ENCODE results near the gene GAB2. TPM values are rescaled to one million over a fixed set of nuclear protein-coding genes. Genes with fewer than 3 reads are reported as not detected.

GAB2 gene
- total RNA-seq, 1 experiment from 2014 or later = 3.3 TPM

DNA sequence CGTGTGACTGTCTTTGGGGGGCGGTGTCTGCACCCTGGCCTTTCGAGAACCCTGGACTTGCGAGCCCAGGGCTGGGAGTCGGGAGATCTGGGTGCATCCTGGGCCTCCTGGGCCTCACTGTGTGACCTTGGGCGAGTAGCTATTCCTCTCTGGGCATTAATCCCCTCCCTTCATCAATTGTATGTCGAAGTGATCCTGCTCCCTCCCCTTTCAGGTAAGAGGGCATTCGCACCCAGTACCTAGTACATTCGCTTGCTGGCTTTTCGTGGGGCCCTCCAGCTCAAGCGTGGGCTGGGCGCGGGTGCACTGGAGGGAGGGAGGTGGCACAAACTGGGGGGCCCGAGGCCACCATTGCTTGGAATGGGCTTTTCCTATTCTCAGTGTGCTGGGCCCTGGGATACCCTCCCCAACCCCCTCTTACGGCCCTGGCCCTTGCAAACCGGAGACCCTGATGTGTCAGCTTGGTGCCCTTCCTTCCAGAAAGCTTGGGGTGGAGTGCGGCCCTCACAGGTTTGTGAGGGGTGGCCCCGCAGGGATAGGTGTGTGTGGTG, 228.4 kb downstream of the GAB2 start:
- H3K4me1 Mint-ChIP-seq = peaks cover 21 to 26% of the 10 kb centered on the region in 2 experiments

More for the DNA sequence above, 228.4 kb downstream of the GAB2 start:
- WGBS (ENCODE audit: extremely low coverage, insufficient read length, low lambda C conversion rate) = no CpG with 5 or more reads among the region's 18 CpGs
- Mint-ChIP-seq H3K27me3 (ENCODE audit: low read depth) (peaks cover 7% of the 10 kb centered on the region), H3K9me3 (no peaks in the 10 kb centered on the region; a peak in 1 of 5 replicates), H3K27ac (peak overlapping the region in 1 of 3 experiments; percentile 27; a peak in 1 of 7 replicates), H3K36me3 (ENCODE audit: insufficient read depth in 1 of 3, low read depth in 3 of 3) (no peaks in the 10 kb centered on the region), H3K4me3 (peak overlapping the region; percentile 87 to 94)
- H3K23ac ChIP-seq (ENCODE audit: insufficient read length, low read depth, low read length) = no peak overlapping the region
- no peak for DNase-seq
- no peaks in the 10 kb centered on the region for H3K79me2 ChIP-seq (ENCODE audit: insufficient read depth, low read length)
- H3K9ac ChIP-seq (ENCODE audit: extremely low read depth, insufficient read length, low read length) = no peak overlapping the region
- TF ChIP-seq, protein P1, sequence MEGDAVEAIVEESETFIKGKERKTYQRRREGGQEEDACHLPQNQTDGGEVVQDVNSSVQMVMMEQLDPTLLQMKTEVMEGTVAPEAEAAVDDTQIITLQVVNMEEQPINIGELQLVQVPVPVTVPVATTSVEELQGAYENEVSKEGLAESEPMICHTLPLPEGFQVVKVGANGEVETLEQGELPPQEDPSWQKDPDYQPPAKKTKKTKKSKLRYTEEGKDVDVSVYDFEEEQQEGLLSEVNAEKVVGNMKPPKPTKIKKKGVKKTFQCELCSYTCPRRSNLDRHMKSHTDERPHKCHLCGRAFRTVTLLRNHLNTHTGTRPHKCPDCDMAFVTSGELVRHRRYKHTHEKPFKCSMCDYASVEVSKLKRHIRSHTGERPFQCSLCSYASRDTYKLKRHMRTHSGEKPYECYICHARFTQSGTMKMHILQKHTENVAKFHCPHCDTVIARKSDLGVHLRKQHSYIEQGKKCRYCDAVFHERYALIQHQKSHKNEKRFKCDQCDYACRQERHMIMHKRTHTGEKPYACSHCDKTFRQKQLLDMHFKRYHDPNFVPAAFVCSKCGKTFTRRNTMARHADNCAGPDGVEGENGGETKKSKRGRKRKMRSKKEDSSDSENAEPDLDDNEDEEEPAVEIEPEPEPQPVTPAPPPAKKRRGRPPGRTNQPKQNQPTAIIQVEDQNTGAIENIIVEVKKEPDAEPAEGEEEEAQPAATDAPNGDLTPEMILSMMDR (conservative IDR thresholded peaks at IDR 0.05) = no peak
- no peaks in the 10 kb centered on the region for H3K4me1 ChIP-seq (ENCODE audit: insufficient read depth, low read length)
- H3K23me2 ChIP-seq (ENCODE audit: insufficient read length, low read depth, low read length, poor library complexity, severe bottlenecking) = peaks cover 7% of the 10 kb centered on the region
- no peak overlapping the region for H3K4ac ChIP-seq (ENCODE audit: low read depth, low read length)
- H2BK20ac ChIP-seq (ENCODE audit: low read depth, low read length, poor library complexity, severe bottlenecking) = no peak overlapping the region
- H4K5ac ChIP-seq (ENCODE audit: insufficient read length, low read depth, low read length) = no peak overlapping the region
- no peaks in the 10 kb centered on the region for H3K9me3 ChIP-seq (ENCODE audit: control insufficient read depth, low read depth, low read length)
- no peak overlapping the region for H3K27ac ChIP-seq (ENCODE audit: insufficient read length, low read depth, low read length)
- H3K27me3 ChIP-seq (ENCODE audit: insufficient read depth, low read length) = no peaks in the 10 kb centered on the region; the same call in 1 of the 2 replicates
- no peak overlapping the region for H4K91ac ChIP-seq (ENCODE audit: insufficient read length, low read depth, low read length)
- no peaks in the 10 kb centered on the region for H3K79me1 ChIP-seq (ENCODE audit: insufficient read depth, low read depth, low read length, poor library complexity, severe bottlenecking)
- no peak overlapping the region for H2BK12ac ChIP-seq (ENCODE audit: insufficient read length, low read depth, low read length)
- H3K14ac ChIP-seq (ENCODE audit: insufficient read depth, low read length) = no peak overlapping the region
- H2AFZ ChIP-seq (ENCODE audit: low read length) = no peak overlapping the region
- no peak overlapping the region for H2BK120ac ChIP-seq (ENCODE audit: low read depth, low read length, poor library complexity, severe bottlenecking)
- no peak overlapping the region for H3K56ac ChIP-seq (ENCODE audit: insufficient read length, low read depth, low read length)
- no peak overlapping the region for H3K18ac ChIP-seq (ENCODE audit: insufficient read length, low read depth, low read length)
- H2BK5ac ChIP-seq (ENCODE audit: insufficient read length, low read length) = no peak overlapping the region
- no peak overlapping the region for H3T11ph ChIP-seq (ENCODE audit: low read length)
- H2BK15ac ChIP-seq (ENCODE audit: low read depth, low read length) = no peak overlapping the region
- no peaks in the 10 kb centered on the region for H4K20me1 ChIP-seq (ENCODE audit: control insufficient read depth, insufficient read depth, insufficient read length)
- no peak overlapping the region for H2AK5ac ChIP-seq (ENCODE audit: insufficient read length, low read length)
- peak overlapping the region; percentile 37 for H3K4me2 ChIP-seq (ENCODE audit: insufficient read depth, insufficient read length, low read length)
- no peak overlapping the region for H4K8ac ChIP-seq (replicated peaks; ENCODE audit: insufficient read length, low read depth, low read length)

All from H9 (cell line).